ENCODE measurements around the gene MARK4.

Gene MARK4

GRCh38 chr19:45290381-45290931 lies 39.4 kb downstream of the MARK4 start:
- no peak overlapping the region for H3K27ac ChIP-seq (ENCODE audit: insufficient read depth, low read depth, low read length, poor library complexity, severe bottlenecking)
- H3K4me3 ChIP-seq (ENCODE audit: insufficient read depth, low read depth, low read length): no peak overlapping the region
- no peaks in the 10 kb centered on the region for H3K4me1 ChIP-seq (ENCODE audit: control insufficient read depth, insufficient read depth, low read length)
- H3K36me3 ChIP-seq (ENCODE audit: control insufficient read depth, insufficient read depth, low read length): peaks cover 11% of the 10 kb centered on the region
- no peaks in the 10 kb centered on the region for H3K27me3 ChIP-seq (ENCODE audit: control insufficient read depth, insufficient read depth, low read length, poor library complexity, severe bottlenecking)
- no peaks in the 10 kb centered on the region for H3K9me3 ChIP-seq (ENCODE audit: control insufficient read depth, low read length)
- WGBS, 2 experiments: 95 to 96% methylated on average over 6 of the region's 6 CpGs

- no peaks in the 10 kb centered on the region for H3K27me3 ChIP-seq (ENCODE audit: control insufficient read depth, insufficient read depth, low read length, poor library complexity, severe bottlenecking)
- H3K36me3 ChIP-seq (ENCODE audit: control insufficient read depth, insufficient read depth, low read length): peaks cover 20% of the 10 kb centered on the region
- WGBS, 2 experiments: 95 to 100% methylated on average over 1 of the region's 1 CpG
- no peaks in the 10 kb centered on the region for H3K4me1 ChIP-seq (ENCODE audit: control insufficient read depth, insufficient read depth, low read length)
- no peaks in the 10 kb centered on the region for H3K9me3 ChIP-seq (ENCODE audit: control insufficient read depth, low read length)
- H3K4me3 ChIP-seq (ENCODE audit: insufficient read depth, low read depth, low read length): no peak overlapping the region
- H3K27ac ChIP-seq (ENCODE audit: insufficient read depth, low read depth, low read length, poor library complexity, severe bottlenecking): no peak overlapping the region
Observed at GRCh38 chr19:45291834-45292233, 40.8 kb downstream of the MARK4 start.

GRCh38 chr19:45293682-45294081 lies 42.6 kb downstream of the MARK4 start:
- Histone ChIP-seq H3K4me1 (ENCODE audit: control insufficient read depth, insufficient read depth, low read length) (no peaks in the 10 kb centered on the region), H3K36me3 (ENCODE audit: control insufficient read depth, insufficient read depth, low read length) (peaks cover 15% of the 10 kb centered on the region), H3K27ac (ENCODE audit: insufficient read depth, low read depth, low read length, poor library complexity, severe bottlenecking) (no peak overlapping the region), H3K4me3 (ENCODE audit: insufficient read depth, low read depth, low read length) (no peak overlapping the region), H3K27me3 (ENCODE audit: control insufficient read depth, insufficient read depth, low read length, poor library complexity, severe bottlenecking) (no peaks in the 10 kb centered on the region), H3K9me3 (ENCODE audit: control insufficient read depth, low read length) (no peaks in the 10 kb centered on the region)
- 88 to 90% methylated on average over 4 of the region's 4 CpGs for WGBS, 2 experiments

GRCh38 chr19:45294291-45295029 lies 43.4 kb downstream of the MARK4 start:
- peaks cover 19% of the 10 kb centered on the region for H3K36me3 ChIP-seq (ENCODE audit: control insufficient read depth, insufficient read depth, low read length)
- 94 to 95% methylated on average over 12 of the region's 12 CpGs for WGBS, 2 experiments
- no peak overlapping the region for H3K4me3 ChIP-seq (ENCODE audit: insufficient read depth, low read depth, low read length)
- H3K27ac ChIP-seq (ENCODE audit: insufficient read depth, low read depth, low read length, poor library complexity, severe bottlenecking): no peak overlapping the region
- H3K9me3 ChIP-seq (ENCODE audit: control insufficient read depth, low read length): no peaks in the 10 kb centered on the region
- H3K27me3 ChIP-seq (ENCODE audit: control insufficient read depth, insufficient read depth, low read length, poor library complexity, severe bottlenecking): no peaks in the 10 kb centered on the region
- H3K4me1 ChIP-seq (ENCODE audit: control insufficient read depth, insufficient read depth, low read length): no peaks in the 10 kb centered on the region

GRCh38 chr19:45295873-45296272 lies 44.8 kb downstream of the MARK4 start:
- no peaks in the 10 kb centered on the region for H3K27me3 ChIP-seq (ENCODE audit: control insufficient read depth, insufficient read depth, low read length, poor library complexity, severe bottlenecking)
- peaks cover 14% of the 10 kb centered on the region for H3K36me3 ChIP-seq (ENCODE audit: control insufficient read depth, insufficient read depth, low read length)
- no peaks in the 10 kb centered on the region for H3K4me1 ChIP-seq (ENCODE audit: control insufficient read depth, insufficient read depth, low read length)
- no peak overlapping the region for H3K4me3 ChIP-seq (ENCODE audit: insufficient read depth, low read depth, low read length)
- H3K9me3 ChIP-seq (ENCODE audit: control insufficient read depth, low read length): no peaks in the 10 kb centered on the region
- no peak overlapping the region for H3K27ac ChIP-seq (ENCODE audit: insufficient read depth, low read depth, low read length, poor library complexity, severe bottlenecking)

GRCh38 chr19:45296355-45296754 lies 45.3 kb downstream of the MARK4 start:
- 96 to 97% methylated on average over 4 of the region's 4 CpGs for WGBS, 2 experiments
- Histone ChIP-seq H3K27me3 (ENCODE audit: control insufficient read depth, insufficient read depth, low read length, poor library complexity, severe bottlenecking) (no peaks in the 10 kb centered on the region), H3K36me3 (ENCODE audit: control insufficient read depth, insufficient read depth, low read length) (peaks cover 14% of the 10 kb centered on the region), H3K4me1 (ENCODE audit: control insufficient read depth, insufficient read depth, low read length) (no peaks in the 10 kb centered on the region), H3K27ac (ENCODE audit: insufficient read depth, low read depth, low read length, poor library complexity, severe bottlenecking) (no peak overlapping the region), H3K9me3 (ENCODE audit: control insufficient read depth, low read length) (no peaks in the 10 kb centered on the region), H3K4me3 (ENCODE audit: insufficient read depth, low read depth, low read length) (no peak overlapping the region)

GRCh38 chr19:45297674-45298073 lies 46.6 kb downstream of the MARK4 start:
- no peaks in the 10 kb centered on the region for H3K9me3 ChIP-seq (ENCODE audit: control insufficient read depth, low read length)
- 93 to 96% methylated on average over 12 to 18 of the region's 18 CpGs for WGBS, 2 experiments
- no peaks in the 10 kb centered on the region for H3K27me3 ChIP-seq (ENCODE audit: control insufficient read depth, insufficient read depth, low read length, poor library complexity, severe bottlenecking)
- no peak overlapping the region for H3K4me3 ChIP-seq (ENCODE audit: insufficient read depth, low read depth, low read length)
- H3K4me1 ChIP-seq (ENCODE audit: control insufficient read depth, insufficient read depth, low read length): no peaks in the 10 kb centered on the region
- H3K27ac ChIP-seq (ENCODE audit: insufficient read depth, low read depth, low read length, poor library complexity, severe bottlenecking): no peak overlapping the region
- H3K36me3 ChIP-seq (ENCODE audit: control insufficient read depth, insufficient read depth, low read length): peaks cover 14% of the 10 kb centered on the region

GRCh38 chr19:45298264-45298663 lies 47.2 kb downstream of the MARK4 start:
- H3K4me1 ChIP-seq (ENCODE audit: control insufficient read depth, insufficient read depth, low read length): no peaks in the 10 kb centered on the region
- H3K4me3 ChIP-seq (ENCODE audit: insufficient read depth, low read depth, low read length): no peak overlapping the region
- peaks cover 14% of the 10 kb centered on the region for H3K36me3 ChIP-seq (ENCODE audit: control insufficient read depth, insufficient read depth, low read length)
- 96 to 97% methylated on average over 5 of the region's 5 CpGs for WGBS, 2 experiments
- no peak overlapping the region for H3K27ac ChIP-seq (ENCODE audit: insufficient read depth, low read depth, low read length, poor library complexity, severe bottlenecking)
- H3K9me3 ChIP-seq (ENCODE audit: control insufficient read depth, low read length): no peaks in the 10 kb centered on the region
- no peaks in the 10 kb centered on the region for H3K27me3 ChIP-seq (ENCODE audit: control insufficient read depth, insufficient read depth, low read length, poor library complexity, severe bottlenecking)

GRCh38 chr19:45299719-45300118 lies 48.6 kb downstream of the MARK4 start:
- H3K9me3 ChIP-seq (ENCODE audit: control insufficient read depth, low read length): no peaks in the 10 kb centered on the region
- H3K27me3 ChIP-seq (ENCODE audit: control insufficient read depth, insufficient read depth, low read length, poor library complexity, severe bottlenecking): no peaks in the 10 kb centered on the region
- H3K4me3 ChIP-seq (ENCODE audit: insufficient read depth, low read depth, low read length): no peak overlapping the region
- H3K4me1 ChIP-seq (ENCODE audit: control insufficient read depth, insufficient read depth, low read length): no peaks in the 10 kb centered on the region
- WGBS, 2 experiments: 92 to 94% methylated on average over 6 of the region's 6 CpGs
- no peak overlapping the region for H3K27ac ChIP-seq (ENCODE audit: insufficient read depth, low read depth, low read length, poor library complexity, severe bottlenecking)
- peaks cover 14% of the 10 kb centered on the region for H3K36me3 ChIP-seq (ENCODE audit: control insufficient read depth, insufficient read depth, low read length)

- Histone ChIP-seq H3K4me1 (ENCODE audit: control insufficient read depth, insufficient read depth, low read length) (no peaks in the 10 kb centered on the region), H3K27ac (ENCODE audit: insufficient read depth, low read depth, low read length, poor library complexity, severe bottlenecking) (no peak overlapping the region), H3K27me3 (ENCODE audit: control insufficient read depth, insufficient read depth, low read length, poor library complexity, severe bottlenecking) (no peaks in the 10 kb centered on the region), H3K36me3 (ENCODE audit: control insufficient read depth, insufficient read depth, low read length) (peaks cover 5% of the 10 kb centered on the region), H3K4me3 (ENCODE audit: insufficient read depth, low read depth, low read length) (no peak overlapping the region), H3K9me3 (ENCODE audit: control insufficient read depth, low read length) (no peaks in the 10 kb centered on the region)
- 92 to 95% methylated on average over 26 to 27 of the region's 27 CpGs for WGBS, 2 experiments
Observed at GRCh38 chr19:45302416-45302815, 51.3 kb downstream of the MARK4 start.
